HG03139 (cell line): ENCODE results near the gene IL10RB.
"Not testable (repeated sequence)": the region's sequence is repeated elsewhere in the genome, so short reads cannot be mapped to it uniquely, and the experiment has no call there.

Experiments used
- ATAC-seq: cut with Tn5 transposase; IDR thresholded peaks from one replicate; pipeline ENCODE4 v1.9.1; 2021; ENCODE audit not compliant: unreplicated experiment

The IL10RB gene

GRCh38 chr21:33266050-33266788 lies at the start of gene IL10RB:
Gene IL10RB (plus strand): TSS chr21:33266367. CDS start chr21:33266466, 99 bp downstream.
- ATAC-seq, result no peak

- no peak for ATAC-seq
These were observed 49.0 kb upstream of the IL10RB start for GRCh38 chr21:33217138-33217520.

- ATAC-seq, result no peak
These were observed 46.9 kb upstream of the IL10RB start for GRCh38 chr21:33219300-33219699.

GRCh38 chr21:33219954-33220353 lies 46.2 kb upstream of the IL10RB start:
- no peak for ATAC-seq

GRCh38 chr21:33225376-33225775 lies 40.8 kb upstream of the IL10RB start:
- ATAC-seq, result not testable (repeated sequence)

- ATAC-seq, result no peak
These were observed 37.7 kb upstream of the IL10RB start for GRCh38 chr21:33228455-33228854.

GRCh38 chr21:33229099-33229783 lies 36.9 kb upstream of the IL10RB start:
- no peak for ATAC-seq

GRCh38 chr21:33229784-33230544 lies 36.2 kb upstream of the IL10RB start, which contains the start of gene IFNAR2:
Gene IFNAR2 (plus strand): TSS chr21:33229938. CDS start chr21:33241923, 11,985 bp downstream.
- ATAC-seq, result peak; percentile 59

- peak; percentile 24 for ATAC-seq
These were observed 35.4 kb upstream of the IL10RB start for GRCh38 chr21:33230545-33231324.

- no peak for ATAC-seq
These were observed 34.6 kb upstream of the IL10RB start for GRCh38 chr21:33231526-33231925.

GRCh38 chr21:33232291-33233034 lies 33.7 kb upstream of the IL10RB start:
- no peak for ATAC-seq

- ATAC-seq, result no peak
These were observed 31.3 kb upstream of the IL10RB start for GRCh38 chr21:33234635-33235520.

- no peak for ATAC-seq
These were observed 30.0 kb upstream of the IL10RB start for GRCh38 chr21:33236013-33236686.

- ATAC-seq, result no peak
These were observed 29.4 kb upstream of the IL10RB start for GRCh38 chr21:33236766-33237165.

- ATAC-seq, result no peak
These were observed 28.7 kb upstream of the IL10RB start for GRCh38 chr21:33237486-33237885.

- no peak for ATAC-seq
These were observed 28.0 kb upstream of the IL10RB start for GRCh38 chr21:33238146-33238545.

GRCh38 chr21:33238565-33239255 lies 27.5 kb upstream of the IL10RB start:
- ATAC-seq, result peak; percentile 71

- ATAC-seq, result not testable (repeated sequence)
These were observed 26.5 kb upstream of the IL10RB start for GRCh38 chr21:33239559-33240127.
